Neural cell (in vitro differentiated cells): ENCODE measurements around the gene RFX7. TPM values are rescaled to one million over a fixed set of nuclear protein-coding genes. Genes with fewer than 3 reads are reported as not detected.

Experiments used
- H2AFZ ChIP-seq: fragments of 200-600, 300-800 bp; sonication (generic), shearing (Covaris generic); 2 replicates; pipeline ENCODE4 v1.6.0; 2014; ENCODE audit warnings: low read depth, mild to moderate bottlenecking, antibody characterized with exemption, low read length, moderate library complexity
- H3F3A ChIP-seq: fragments of 200-600 bp; shearing (Covaris generic); 2 replicates; pipeline ENCODE4 v1.6.1; 2016; ENCODE audit warnings: mild to moderate bottlenecking, moderate library complexity, mixed read lengths, antibody characterized with exemption, low read length; ENCODE audit not compliant: insufficient read depth, poor library complexity, severe bottlenecking
- H3K27ac ChIP-seq: fragments of 200-600, 300-800 bp; sonication (generic), shearing (Covaris generic); 2 replicates; pipeline ENCODE4 v1.5.1; 2014; ENCODE audit warnings: mild to moderate bottlenecking, low read length, moderate library complexity
- H3K27me3 ChIP-seq: fragments of 300-800, 200-600 bp; sonication (generic), shearing (Covaris generic); 2 replicates; pipeline ENCODE4 v1.6.0; 2014; ENCODE audit warnings: mild to moderate bottlenecking, low read depth, low read length, moderate library complexity; ENCODE audit not compliant: insufficient read depth
- H3K36me3 ChIP-seq: fragments of 300-800, 200-600 bp; sonication (generic), shearing (Covaris generic); 2 replicates; pipeline ENCODE4 v1.5.1; 2014; ENCODE audit warnings: mild to moderate bottlenecking, antibody characterized with exemption, low read length, moderate library complexity; ENCODE audit not compliant: insufficient read depth
- H3K4me2 ChIP-seq: fragments of 300-800, 200-600 bp; sonication (generic), shearing (Covaris generic); 2 replicates; pipeline ENCODE4 v1.6.0; 2014; ENCODE audit warnings: mild to moderate bottlenecking, low read length
- H3K4me3 ChIP-seq: fragments of 300-800, 200-600 bp; sonication (generic), shearing (Covaris generic); 2 replicates; pipeline ENCODE4 v1.5.1; 2014; ENCODE audit warnings: mild to moderate bottlenecking, low read length, moderate library complexity
- H3K79me2 ChIP-seq: fragments of 200-600 bp; shearing (Covaris generic); replicated peaks from 2 replicates; pipeline ENCODE4 v1.6.0; 2014; ENCODE audit warnings: mild to moderate bottlenecking, low read length, moderate library complexity; ENCODE audit not compliant: insufficient read depth
- H3K9ac ChIP-seq: fragments of 300-800, 200-600 bp; sonication (generic), shearing (Covaris generic); 2 replicates; pipeline ENCODE4 v1.6.1; 2016; ENCODE audit warnings: mild to moderate bottlenecking, low read length, mixed read lengths
- H3K9me2 ChIP-seq: fragments of 200-600 bp; shearing (Covaris generic); 2 replicates; pipeline ENCODE4 v1.6.1; 2016; ENCODE audit warnings: mild to moderate bottlenecking, low read length, mixed read lengths; ENCODE audit not compliant: insufficient read depth
- H3K9me3 ChIP-seq: fragments of 200-600, 300-800 bp; sonication (generic), shearing (Covaris generic); 2 replicates; pipeline ENCODE4 v1.6.1; 2016; ENCODE audit warnings: mild to moderate bottlenecking, mixed run types, low read length, moderate library complexity, mixed read lengths
- H4K20me1 ChIP-seq: fragments of 200-600 bp; shearing (Covaris generic); 2 replicates; pipeline ENCODE4 v1.6.1; 2016; ENCODE audit warnings: mild to moderate bottlenecking, mixed run types; ENCODE audit not compliant: insufficient read depth
- EP300 ChIP-seq: fragments of 450-650 bp; conservative IDR thresholded peaks from 2 replicates; pipeline ENCODE4 v1.6.1; 2014; ENCODE audit warnings: antibody characterized with exemption, mild to moderate bottlenecking, moderate library complexity; ENCODE audit not compliant: poor library complexity, severe bottlenecking
- EZH2 ChIP-seq: fragments of 200-600, 300-800 bp; shearing (Covaris generic), sonication (generic); IDR thresholded peaks from 2 replicates; pipeline ENCODE4 v1.6.1; 2014; ENCODE audit warnings: antibody characterized with exemption, low read length, borderline replicate concordance, mild to moderate bottlenecking; ENCODE audit not compliant: insufficient read depth, poor library complexity, severe bottlenecking
- MXI1 ChIP-seq: fragments of 450-650 bp; conservative IDR thresholded peaks from 2 replicates; pipeline ENCODE4 v1.6.1; 2014; ENCODE audit warnings: antibody characterized with exemption, mild to moderate bottlenecking; ENCODE audit not compliant: poor library complexity, severe bottlenecking
- POLR2AphosphoS5 ChIP-seq: IDR thresholded peaks from 2 replicates; pipeline ENCODE4 v1.6.1; 2012
- RAD21 ChIP-seq: fragments of 450-650 bp; conservative IDR thresholded peaks from 2 replicates; pipeline ENCODE4 v1.6.1; 2014; ENCODE audit warnings: antibody characterized with exemption, mild to moderate bottlenecking, moderate library complexity
- SMC3 ChIP-seq: fragments of 450-650 bp; conservative IDR thresholded peaks from 2 replicates; pipeline ENCODE4 v1.6.1; 2014; ENCODE audit warnings: antibody characterized with exemption, mild to moderate bottlenecking, moderate library complexity; ENCODE audit not compliant: poor library complexity
- TAF1 ChIP-seq: IDR thresholded peaks from 2 replicates; pipeline ENCODE4 v1.6.1; 2012; ENCODE audit warnings: low read depth
- polyA plus RNA-seq: library from polyadenylated mRNA; depleted of rRNA; stranded (reverse); fragments of >200 nt; gene quantifications from 2 replicates; pipeline ENCODE4 v1.2.3, GENCODE V29; 2014
- TF ChIP-seq, protein P1 (sequence below): fragments of 450-650 bp; IDR thresholded peaks from 2 replicates; pipeline ENCODE4 v1.5.1; 2014; ENCODE audit warnings: antibody characterized with exemption, mild to moderate bottlenecking, moderate library complexity; ENCODE audit not compliant: poor library complexity, severe bottlenecking
- TF ChIP-seq, protein P2 (sequence below): IDR thresholded peaks from 2 replicates; pipeline ENCODE4 v1.6.1; 2012; ENCODE audit warnings: borderline replicate concordance

The RFX7 gene
- polyA plus RNA-seq, 1 donor from 2014 or later = 12.9 TPM

DNA sequence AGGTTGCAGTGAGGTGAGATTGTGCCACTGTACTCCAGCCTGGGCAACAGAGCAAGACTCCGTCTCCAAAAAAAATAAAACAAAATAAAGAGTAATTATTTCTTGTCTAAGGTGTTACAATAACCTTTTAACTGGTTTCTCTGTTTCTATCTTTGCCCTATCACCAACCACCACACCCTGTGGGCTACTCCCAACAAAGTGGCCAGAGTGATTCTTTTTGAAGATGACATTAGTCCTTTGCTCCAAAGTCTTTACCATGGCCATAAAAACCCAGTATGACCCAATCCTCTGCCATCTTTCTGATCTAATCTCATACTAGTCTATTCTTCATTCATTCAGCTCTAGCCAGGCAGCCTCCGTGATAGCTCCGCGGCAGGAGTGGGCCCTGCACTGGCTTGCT lies 62.8 kb downstream of the RFX7 start:
- H3K4me2 ChIP-seq = no peak overlapping the region
- no peaks in the 10 kb centered on the region for H3K27me3 ChIP-seq
- no peak overlapping the region for H2AFZ ChIP-seq
- H3K36me3 ChIP-seq = no peaks in the 10 kb centered on the region
- no peak overlapping the region for H3K27ac ChIP-seq
- no peaks in the 10 kb centered on the region for H4K20me1 ChIP-seq
- H3K9ac ChIP-seq = no peak overlapping the region
- TF ChIP-seq EZH2 (no peak), SMC3 (no peak)
- TF ChIP-seq, protein P1, sequence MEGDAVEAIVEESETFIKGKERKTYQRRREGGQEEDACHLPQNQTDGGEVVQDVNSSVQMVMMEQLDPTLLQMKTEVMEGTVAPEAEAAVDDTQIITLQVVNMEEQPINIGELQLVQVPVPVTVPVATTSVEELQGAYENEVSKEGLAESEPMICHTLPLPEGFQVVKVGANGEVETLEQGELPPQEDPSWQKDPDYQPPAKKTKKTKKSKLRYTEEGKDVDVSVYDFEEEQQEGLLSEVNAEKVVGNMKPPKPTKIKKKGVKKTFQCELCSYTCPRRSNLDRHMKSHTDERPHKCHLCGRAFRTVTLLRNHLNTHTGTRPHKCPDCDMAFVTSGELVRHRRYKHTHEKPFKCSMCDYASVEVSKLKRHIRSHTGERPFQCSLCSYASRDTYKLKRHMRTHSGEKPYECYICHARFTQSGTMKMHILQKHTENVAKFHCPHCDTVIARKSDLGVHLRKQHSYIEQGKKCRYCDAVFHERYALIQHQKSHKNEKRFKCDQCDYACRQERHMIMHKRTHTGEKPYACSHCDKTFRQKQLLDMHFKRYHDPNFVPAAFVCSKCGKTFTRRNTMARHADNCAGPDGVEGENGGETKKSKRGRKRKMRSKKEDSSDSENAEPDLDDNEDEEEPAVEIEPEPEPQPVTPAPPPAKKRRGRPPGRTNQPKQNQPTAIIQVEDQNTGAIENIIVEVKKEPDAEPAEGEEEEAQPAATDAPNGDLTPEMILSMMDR = no peak
- no peaks in the 10 kb centered on the region for H3K9me2 ChIP-seq
- H3K4me3 ChIP-seq = no peak overlapping the region
- H3F3A ChIP-seq = no peaks in the 10 kb centered on the region
- no peaks in the 10 kb centered on the region for H3K9me3 ChIP-seq
- H3K79me2 ChIP-seq = peaks cover 63% of the 10 kb centered on the region

DNA sequence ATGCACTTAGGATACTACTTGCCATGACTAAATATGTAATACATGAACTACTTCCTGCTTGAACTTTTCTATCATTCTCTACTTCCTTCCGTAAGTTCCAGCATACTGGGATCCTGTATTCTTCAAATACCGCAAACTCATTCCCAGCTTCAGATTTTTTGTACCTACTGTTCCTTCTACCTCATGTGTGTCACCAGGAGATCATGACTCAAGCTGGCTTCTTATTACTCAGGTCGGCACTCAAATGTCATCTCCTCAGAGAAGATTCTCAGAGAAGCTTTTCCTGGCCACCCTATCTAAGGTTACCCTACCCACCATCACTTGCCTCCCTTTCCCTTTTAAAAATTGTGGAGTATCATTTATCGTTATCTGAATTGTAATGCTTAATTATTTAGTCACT lies 66.7 kb downstream of the RFX7 start:
- no peaks in the 10 kb centered on the region for H3K36me3 ChIP-seq
- no peaks in the 10 kb centered on the region for H4K20me1 ChIP-seq
- no peak overlapping the region for H2AFZ ChIP-seq
- no peak overlapping the region for H3K4me2 ChIP-seq
- no peak overlapping the region for H3K27ac ChIP-seq
- H3K9me2 ChIP-seq = no peaks in the 10 kb centered on the region
- H3F3A ChIP-seq = no peaks in the 10 kb centered on the region
- no peaks in the 10 kb centered on the region for H3K27me3 ChIP-seq
- H3K4me3 ChIP-seq = no peak overlapping the region
- TF ChIP-seq POLR2AphosphoS5 (no peak), RAD21 (no peak), TAF1 (no peak), MXI1 (no peak), SMC3 (no peak), EP300 (no peak), EZH2 (no peak)
- TF ChIP-seq, protein P2, sequence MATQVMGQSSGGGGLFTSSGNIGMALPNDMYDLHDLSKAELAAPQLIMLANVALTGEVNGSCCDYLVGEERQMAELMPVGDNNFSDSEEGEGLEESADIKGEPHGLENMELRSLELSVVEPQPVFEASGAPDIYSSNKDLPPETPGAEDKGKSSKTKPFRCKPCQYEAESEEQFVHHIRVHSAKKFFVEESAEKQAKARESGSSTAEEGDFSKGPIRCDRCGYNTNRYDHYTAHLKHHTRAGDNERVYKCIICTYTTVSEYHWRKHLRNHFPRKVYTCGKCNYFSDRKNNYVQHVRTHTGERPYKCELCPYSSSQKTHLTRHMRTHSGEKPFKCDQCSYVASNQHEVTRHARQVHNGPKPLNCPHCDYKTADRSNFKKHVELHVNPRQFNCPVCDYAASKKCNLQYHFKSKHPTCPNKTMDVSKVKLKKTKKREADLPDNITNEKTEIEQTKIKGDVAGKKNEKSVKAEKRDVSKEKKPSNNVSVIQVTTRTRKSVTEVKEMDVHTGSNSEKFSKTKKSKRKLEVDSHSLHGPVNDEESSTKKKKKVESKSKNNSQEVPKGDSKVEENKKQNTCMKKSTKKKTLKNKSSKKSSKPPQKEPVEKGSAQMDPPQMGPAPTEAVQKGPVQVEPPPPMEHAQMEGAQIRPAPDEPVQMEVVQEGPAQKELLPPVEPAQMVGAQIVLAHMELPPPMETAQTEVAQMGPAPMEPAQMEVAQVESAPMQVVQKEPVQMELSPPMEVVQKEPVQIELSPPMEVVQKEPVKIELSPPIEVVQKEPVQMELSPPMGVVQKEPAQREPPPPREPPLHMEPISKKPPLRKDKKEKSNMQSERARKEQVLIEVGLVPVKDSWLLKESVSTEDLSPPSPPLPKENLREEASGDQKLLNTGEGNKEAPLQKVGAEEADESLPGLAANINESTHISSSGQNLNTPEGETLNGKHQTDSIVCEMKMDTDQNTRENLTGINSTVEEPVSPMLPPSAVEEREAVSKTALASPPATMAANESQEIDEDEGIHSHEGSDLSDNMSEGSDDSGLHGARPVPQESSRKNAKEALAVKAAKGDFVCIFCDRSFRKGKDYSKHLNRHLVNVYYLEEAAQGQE = no peak
- TF ChIP-seq, protein P1 = no peak
- peaks cover 43% of the 10 kb centered on the region for H3K79me2 ChIP-seq
- H3K9me3 ChIP-seq = no peaks in the 10 kb centered on the region
- H3K9ac ChIP-seq = no peak overlapping the region
